Fibroblast of skin of scalp (primary cell): ENCODE results near the gene ADGRG6.
"Not testable (repeated sequence)": the region's sequence is repeated elsewhere in the genome, so short reads cannot be mapped to it uniquely, and the experiment has no call there.

Experiments used
- DNase-seq: peaks from one replicate; pipeline ENCODE4 v3.0.0-alpha.2; 2013

Gene ADGRG6

GRCh38 chr6:142448091-142448729 is 146.4 kb downstream of the ADGRG6 start:
- DNase-seq: no peak

- not testable (repeated sequence) for DNase-seq
Measured at GRCh38 chr6:142450856-142451255, 149.0 kb downstream of the ADGRG6 start.

- DNase-seq: no peak
Measured at GRCh38 chr6:142452993-142453392, 151.2 kb downstream of the ADGRG6 start.

- not testable (repeated sequence) for DNase-seq
Measured at GRCh38 chr6:142454196-142454595, 152.4 kb downstream of the ADGRG6 start.

GRCh38 chr6:142454848-142455247 is 153.0 kb downstream of the ADGRG6 start:
- DNase-seq: not testable (repeated sequence)

DNA sequence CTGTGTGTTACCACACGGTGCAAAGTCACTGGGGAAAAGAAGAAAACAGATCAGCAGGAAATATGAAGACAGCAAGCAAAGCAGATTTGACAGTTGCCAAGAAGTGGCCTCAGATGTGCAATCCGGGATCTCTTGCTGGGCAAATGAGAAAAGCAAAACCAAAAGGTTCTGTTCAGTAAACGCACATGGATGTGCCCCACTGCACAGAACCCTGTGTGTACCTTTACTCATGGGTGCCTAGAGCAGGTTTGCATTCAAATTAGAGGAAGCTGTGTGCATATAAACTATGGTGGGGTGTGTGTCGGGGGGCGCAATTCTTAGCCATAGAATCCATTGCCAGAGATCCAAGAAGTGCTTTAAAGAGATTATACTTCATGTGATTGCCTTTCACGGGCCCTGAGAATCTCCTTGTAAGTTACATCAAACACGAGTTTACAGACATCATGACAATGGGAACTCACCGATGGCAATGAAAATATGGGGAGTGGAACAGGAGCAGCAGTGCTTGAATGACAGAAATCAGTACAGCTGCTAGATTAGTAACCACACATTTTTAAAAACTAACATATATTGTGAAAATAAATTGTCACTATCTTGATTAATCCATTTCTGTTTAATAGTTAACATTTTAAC is 154.3 kb downstream of the ADGRG6 start:
- DNase-seq: no peak

GRCh38 chr6:142457638-142458406 is 156.0 kb downstream of the ADGRG6 start:
- DNase-seq: no peak

DNA sequence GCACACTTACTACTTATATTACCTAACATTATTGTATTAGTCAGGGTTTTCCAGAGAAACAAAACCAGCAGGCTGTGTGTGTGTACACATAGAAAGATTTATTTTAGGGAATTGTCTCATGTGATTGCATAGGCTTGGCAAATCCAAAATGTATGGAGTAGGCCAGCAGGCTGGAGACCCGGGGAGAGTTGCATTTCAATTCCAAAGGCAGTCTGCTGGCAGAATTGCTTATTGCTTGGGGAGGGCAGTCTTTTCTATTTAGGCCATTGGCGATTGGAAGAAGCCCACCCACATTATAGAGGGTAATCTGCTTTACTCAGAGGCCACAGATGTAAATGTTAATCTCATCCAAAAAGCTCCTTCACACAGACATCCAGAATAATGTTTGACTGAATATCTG is 157.0 kb downstream of the ADGRG6 start:
- no peak for DNase-seq

DNA sequence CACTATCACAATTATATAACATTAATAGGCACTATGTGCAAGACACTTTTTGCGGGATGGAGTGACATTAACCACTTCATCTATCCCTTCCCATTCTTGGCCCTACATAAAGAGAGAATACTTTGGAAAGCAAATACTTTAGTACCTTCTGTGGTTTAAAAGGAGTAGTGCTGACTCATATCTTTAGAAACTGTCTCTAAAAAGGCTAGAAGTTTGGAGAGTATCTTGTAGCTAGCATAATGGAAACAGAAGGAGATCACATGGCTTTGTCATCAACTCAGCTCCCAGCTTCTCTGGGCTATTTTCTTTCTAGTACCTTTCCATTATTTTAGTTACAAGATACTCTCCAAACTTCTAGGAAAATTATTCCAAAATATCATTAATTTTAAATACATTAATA is 157.5 kb downstream of the ADGRG6 start:
- peak; percentile 9 for DNase-seq

- DNase-seq: no peak
Measured at GRCh38 chr6:142462260-142462659, 160.5 kb downstream of the ADGRG6 start.

GRCh38 chr6:142463988-142464387 is 162.2 kb downstream of the ADGRG6 start:
- DNase-seq: no peak

DNA sequence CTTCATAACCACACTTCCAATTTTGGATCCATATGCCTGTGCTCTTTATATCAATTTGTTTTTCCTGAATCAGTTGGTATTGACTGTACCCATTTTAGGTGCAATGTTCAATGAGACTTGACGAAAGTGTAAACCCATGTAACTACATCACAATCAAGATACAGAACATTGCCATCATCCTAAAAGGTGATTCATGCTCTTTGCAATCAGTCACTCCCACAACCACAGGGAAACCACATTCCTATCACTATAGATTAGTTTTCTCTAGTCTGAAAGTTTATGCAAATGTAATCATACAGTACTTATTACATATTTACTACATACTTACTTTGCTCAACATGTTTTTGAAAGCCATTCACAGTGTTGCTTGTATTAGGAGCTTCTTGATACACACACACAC is 167.4 kb downstream of the ADGRG6 start:
- DNase-seq: no peak

GRCh38 chr6:142470421-142470820 is 168.6 kb downstream of the ADGRG6 start:
- no peak for DNase-seq

DNA sequence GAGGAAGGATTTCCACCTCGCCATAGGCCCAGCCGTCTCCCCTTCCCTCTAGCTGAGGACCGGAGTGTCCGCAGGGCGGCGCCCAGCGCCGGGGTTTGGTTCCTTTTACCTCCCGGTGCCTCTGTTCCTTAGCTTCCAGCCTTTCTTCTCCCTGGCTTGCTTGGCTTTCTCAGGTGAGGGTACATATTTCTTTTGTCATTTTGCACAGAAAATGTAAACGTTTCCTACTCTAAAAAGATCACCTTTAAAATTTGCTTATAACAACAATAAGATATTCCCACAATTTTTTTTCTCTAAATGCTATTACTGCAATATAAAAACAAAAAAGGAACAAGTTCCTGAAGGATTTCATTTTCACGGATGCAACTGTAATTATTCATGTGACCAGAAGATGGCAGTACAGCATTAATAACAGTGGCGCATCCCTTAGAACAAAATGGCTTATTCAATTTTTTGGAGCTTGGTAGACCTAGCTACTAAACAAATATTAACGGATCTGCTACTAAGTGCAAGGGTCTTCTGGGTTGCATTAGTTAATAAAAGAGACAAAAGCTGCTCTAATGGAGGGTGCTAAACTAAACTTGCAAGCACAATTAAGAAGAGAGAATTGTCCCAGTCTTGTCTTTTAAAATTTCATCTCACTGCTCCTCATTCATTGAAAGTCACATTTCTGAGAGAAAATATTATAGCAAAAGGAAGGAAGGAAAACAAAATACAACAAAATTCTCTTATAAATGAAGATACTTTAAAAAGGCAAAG is 172.9 kb downstream of the ADGRG6 start:
- DNase-seq: peak; percentile 55

- no peak for DNase-seq
Measured at GRCh38 chr6:142476452-142476851, 174.6 kb downstream of the ADGRG6 start.

- peak; percentile 68 for DNase-seq
Measured at GRCh38 chr6:142478117-142478516, 176.3 kb downstream of the ADGRG6 start.

- no peak for DNase-seq
Measured at GRCh38 chr6:142481466-142481865, 179.7 kb downstream of the ADGRG6 start.

GRCh38 chr6:142482249-142482648 is 180.4 kb downstream of the ADGRG6 start:
- DNase-seq: no peak

GRCh38 chr6:142482974-142483373 is 181.2 kb downstream of the ADGRG6 start:
- no peak for DNase-seq

- DNase-seq: peak; percentile 42
Measured at GRCh38 chr6:142485256-142485655, 183.4 kb downstream of the ADGRG6 start.

GRCh38 chr6:142489722-142490610 is 188.2 kb downstream of the ADGRG6 start:
- DNase-seq: no peak
